ENCODE measurements around the gene CFAP210. TPM values are rescaled to one million over a fixed set of nuclear protein-coding genes. Genes with fewer than 3 reads are reported as not detected.

The CFAP210 gene
- total and polyA plus RNA-seq, 9 of the 15 experiments (the other 6 are each of a cell fraction or from before 2014, with no cell fraction given) = 0.75 to 3.6 (median 1.3) TPM

DNA sequence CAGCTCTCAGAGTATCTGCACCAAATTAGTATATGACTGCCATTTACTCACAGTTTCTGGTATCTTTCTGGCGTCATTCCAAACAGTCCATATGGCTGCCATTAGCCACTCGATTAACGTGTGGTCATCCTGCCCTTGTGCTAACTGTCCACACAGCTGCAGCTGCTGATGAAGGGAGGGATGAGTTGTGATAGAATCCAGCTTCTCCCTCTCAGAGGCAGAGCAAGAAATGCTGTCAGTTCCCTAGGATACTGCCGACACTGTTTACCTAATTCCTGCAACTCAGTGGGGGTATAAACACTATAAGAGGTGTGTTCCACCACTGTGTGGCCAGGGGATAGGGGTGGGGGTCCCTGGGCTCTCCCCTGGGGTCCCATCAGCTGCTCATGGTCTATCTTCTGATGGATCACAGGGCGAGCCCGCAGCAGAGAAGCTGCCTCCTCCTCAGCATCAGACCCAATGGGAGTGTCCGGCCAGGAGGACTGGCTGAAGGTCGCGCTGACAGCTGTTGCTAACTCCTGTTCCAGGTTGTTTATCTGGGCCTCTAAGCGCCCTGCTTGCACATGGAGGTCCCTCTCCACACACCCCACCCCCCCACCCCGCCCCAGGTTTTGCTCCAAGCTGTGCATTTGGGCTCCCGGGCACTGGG lies 22.2 kb upstream of the CFAP210 start (continued):
- TF ChIP-seq ESRRA (IDR thresholded peaks at IDR 0.05; ENCODE audit: borderline replicate concordance, low read depth) (no peak), GABPB1 (CRISPR knock-in tag; IDR thresholded peaks at IDR 0.05) (0 out of 2 replicates have a peak, but pooled peaks have one; percentile 18), ZNF444 (CRISPR knock-in tag; IDR thresholded peaks at IDR 0.05) (no peak), NR2C2 (CRISPR knock-in tag; IDR thresholded peaks at IDR 0.05) (0 out of 2 replicates have a peak, but pooled peaks have one; percentile 62), NR2C2 (tag; IDR thresholded peaks at IDR 0.05) (no peak), ATF1 (CRISPR knock-in tag; IDR thresholded peaks at IDR 0.05) (no peak), ATF1 (tag; IDR thresholded peaks at IDR 0.05) (0 out of 2 replicates have a peak, but pooled peaks have one; percentile 23), MEIS2 (IDR thresholded peaks at IDR 0.05; ENCODE audit: partially characterized antibody) (peak; percentile 29), NR1H2 (CRISPR knock-in tag; IDR thresholded peaks at IDR 0.05) (no peak), KLF13 (tag; IDR thresholded peaks at IDR 0.05; ENCODE audit: borderline replicate concordance, low read depth) (no peak), BCL6 (CRISPR knock-in tag; IDR thresholded peaks at IDR 0.05) (no peak), LCOR (CRISPR knock-in tag; IDR thresholded peaks at IDR 0.05) (0 out of 2 replicates have a peak, but pooled peaks have one; percentile 27), NCOA1 (IDR thresholded peaks at IDR 0.05; ENCODE audit: low read depth) (peak; percentile 26; the same call in 1 of the 2 replicates), CXXC5 (CRISPR knock-in tag; IDR thresholded peaks at IDR 0.05) (peak; percentile 48; the same call in 1 of the 2 replicates), TRIM24 (IDR thresholded peaks at IDR 0.05) (0 out of 4 replicates have a peak, but pooled peaks have one; percentile 34 to 49), ZBTB7A (IDR thresholded peaks at IDR 0.05; ENCODE audit: borderline replicate concordance, control insufficient read depth, low read depth, low read length) (peak; percentile 10; the same call in 1 of the 2 replicates), HDAC1 (IDR thresholded peaks at IDR 0.05) (peak in 1 of 2 experiments; percentile 58; a peak in 1 of 4 replicates), DPF2 (IDR thresholded peaks at IDR 0.05) (peak; percentile 15), CHD4 (IDR thresholded peaks at IDR 0.05; ENCODE audit: insufficient read depth, insufficient replicate concordance, low read depth, low read length, poor library complexity, severe bottlenecking) (no peak), MTA3 (IDR thresholded peaks at IDR 0.05; ENCODE audit: borderline replicate concordance) (0 out of 2 replicates have a peak, but pooled peaks have one; percentile 51), ZNF589 (CRISPR knock-in tag; IDR thresholded peaks at IDR 0.05; ENCODE audit: low read depth) (0 out of 2 replicates have a peak, but pooled peaks have one; percentile 14), BRD4 (IDR thresholded peaks at IDR 0.05) (no peak), ARID1B (IDR thresholded peaks at IDR 0.05) (peak; percentile 69), KLF16 (IDR thresholded peaks at IDR 0.05) (peak; percentile 49)
- TF ChIP-seq, protein P1, sequence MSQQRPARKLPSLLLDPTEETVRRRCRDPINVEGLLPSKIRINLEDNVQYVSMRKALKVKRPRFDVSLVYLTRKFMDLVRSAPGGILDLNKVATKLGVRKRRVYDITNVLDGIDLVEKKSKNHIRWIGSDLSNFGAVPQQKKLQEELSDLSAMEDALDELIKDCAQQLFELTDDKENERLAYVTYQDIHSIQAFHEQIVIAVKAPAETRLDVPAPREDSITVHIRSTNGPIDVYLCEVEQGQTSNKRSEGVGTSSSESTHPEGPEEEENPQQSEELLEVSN (IDR thresholded peaks at IDR 0.05; ENCODE audit: borderline replicate concordance in 1 of 2, extremely low read depth in 1 of 2, insufficient read depth in 1 of 2, insufficient read length in 1 of 2, low read depth in 1 of 2, low read length in 1 of 2, poor library complexity in 1 of 2, severe bottlenecking in 1 of 2) = no peak
- TF ChIP-seq, protein P2, sequence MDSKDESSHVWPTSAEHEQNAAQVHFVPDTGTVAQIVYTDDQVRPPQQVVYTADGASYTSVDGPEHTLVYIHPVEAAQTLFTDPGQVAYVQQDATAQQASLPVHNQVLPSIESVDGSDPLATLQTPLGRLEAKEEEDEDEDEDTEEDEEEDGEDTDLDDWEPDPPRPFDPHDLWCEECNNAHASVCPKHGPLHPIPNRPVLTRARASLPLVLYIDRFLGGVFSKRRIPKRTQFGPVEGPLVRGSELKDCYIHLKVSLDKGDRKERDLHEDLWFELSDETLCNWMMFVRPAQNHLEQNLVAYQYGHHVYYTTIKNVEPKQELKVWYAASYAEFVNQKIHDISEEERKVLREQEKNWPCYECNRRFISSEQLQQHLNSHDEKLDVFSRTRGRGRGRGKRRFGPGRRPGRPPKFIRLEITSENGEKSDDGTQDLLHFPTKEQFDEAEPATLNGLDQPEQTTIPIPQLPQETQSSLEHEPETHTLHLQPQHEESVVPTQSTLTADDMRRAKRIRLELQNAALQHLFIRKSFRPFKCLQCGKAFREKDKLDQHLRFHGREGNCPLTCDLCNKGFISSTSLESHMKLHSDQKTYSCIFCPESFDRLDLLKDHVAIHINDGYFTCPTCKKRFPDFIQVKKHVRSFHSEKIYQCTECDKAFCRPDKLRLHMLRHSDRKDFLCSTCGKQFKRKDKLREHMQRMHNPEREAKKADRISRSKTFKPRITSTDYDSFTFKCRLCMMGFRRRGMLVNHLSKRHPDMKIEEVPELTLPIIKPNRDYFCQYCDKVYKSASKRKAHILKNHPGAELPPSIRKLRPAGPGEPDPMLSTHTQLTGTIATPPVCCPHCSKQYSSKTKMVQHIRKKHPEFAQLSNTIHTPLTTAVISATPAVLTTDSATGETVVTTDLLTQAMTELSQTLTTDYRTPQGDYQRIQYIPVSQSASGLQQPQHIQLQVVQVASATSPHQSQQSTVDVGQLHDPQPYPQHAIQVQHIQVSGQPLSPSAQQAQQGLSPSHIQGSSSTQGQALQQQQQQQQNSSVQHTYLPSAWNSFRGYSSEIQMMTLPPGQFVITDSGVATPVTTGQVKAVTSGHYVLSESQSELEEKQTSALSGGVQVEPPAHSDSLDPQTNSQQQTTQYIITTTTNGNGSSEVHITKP (IDR thresholded peaks at IDR 0.05; ENCODE audit: partially characterized antibody) = peak; percentile 16
